PC-3 (cell line): ENCODE results near the gene SYVN1. TPM values are rescaled to one million over a fixed set of nuclear protein-coding genes. Genes with fewer than 3 reads are reported as not detected.

Experiments
- ATAC-seq: fragments of 200-7000 bp; cut with Tn5 transposase; 2 replicates; pipeline ENCODE4 v1.9.1; 2020; ENCODE audit warnings: mild to moderate bottlenecking, moderate library complexity
- BruUV-seq: library from RNA; stranded (reverse); fragments of 400-500 nt; replicated peaks from 2 replicates; lab custom pipeline; 2021; lab: Mats Ljungman, UMichigan
- CTCF ChIA-PET: fragments of 300-600 bp; sonication (Branson Sonifier 250); formaldehyde crosslinking; loops from one replicate; lab custom pipeline; 2022; ENCODE audit warnings: antibody characterized with exemption; lab: Charles Lee
- POLR2A ChIA-PET: fragments of 300-600 bp; sonication (Branson Sonifier 250); formaldehyde crosslinking; loops from one replicate; lab custom pipeline; 2022; ENCODE audit warnings: antibody characterized with exemption; ENCODE audit not compliant: unreplicated experiment; lab: Charles Lee
- DNase-seq: peaks from one replicate; pipeline ENCODE4 v3.0.0-alpha.2; 2015
- H2AFZ ChIP-seq: fragments of 300-600 bp; sonication (generic); 2 replicates; pipeline ENCODE4 v1.6.0; 2016; ENCODE audit warnings: antibody characterized with exemption, low read length
- H3F3A ChIP-seq: fragments of 300-600 bp; sonication (generic); one replicate; pipeline ENCODE4 v1.6.0; 2017; ENCODE audit warnings: antibody characterized with exemption, low read length, control low read depth, mild to moderate bottlenecking; ENCODE audit not compliant: unreplicated experiment
- H3K27ac ChIP-seq: fragments of 300-600 bp; sonication (generic); 2 replicates; pipeline ENCODE4 v1.5.1; 2016; ENCODE audit warnings: mild to moderate bottlenecking, low read length
- H3K27me3 ChIP-seq: fragments of 300-600 bp; sonication (generic); 2 replicates; pipeline ENCODE4 v1.6.1; 2016; ENCODE audit warnings: low read length, mixed read lengths
- H3K36me3 ChIP-seq: fragments of 300-600 bp; sonication (generic); 2 replicates; pipeline ENCODE4 v1.6.1; 2016; ENCODE audit warnings: low read depth, mixed run types, low read length, mixed read lengths
- H3K4me1 ChIP-seq: fragments of 300-600 bp; sonication (generic); 2 replicates; pipeline ENCODE4 v1.5.1; 2016; ENCODE audit warnings: low read length; ENCODE audit not compliant: insufficient read depth
- H3K4me2 ChIP-seq: fragments of 300-600 bp; sonication (generic); 2 replicates; pipeline ENCODE4 v1.6.0; 2016; ENCODE audit warnings: low read length
- H3K4me3 ChIP-seq: fragments of 300-600 bp; sonication (generic); 2 replicates; pipeline ENCODE4 v1.5.1; 2016; ENCODE audit warnings: mild to moderate bottlenecking, low read length, mixed read lengths
- H3K79me2 ChIP-seq: fragments of 300-600 bp; sonication (generic); 2 replicates; pipeline ENCODE4 v1.6.1; 2017; ENCODE audit warnings: low read length, mixed read lengths
- H3K9ac ChIP-seq: fragments of 300-600 bp; sonication (generic); 2 replicates; pipeline ENCODE4 v1.6.0; 2016; ENCODE audit warnings: mild to moderate bottlenecking, low read length
- H3K9me2 ChIP-seq: fragments of 300-600 bp; sonication (generic); replicated peaks from 2 replicates; pipeline ENCODE4 v1.6.1; 2016; ENCODE audit warnings: mixed run types, low read length, mixed read lengths
- H3K9me3 ChIP-seq: fragments of 300-600 bp; sonication (generic); 2 replicates; pipeline ENCODE4 v1.6.1; 2016; ENCODE audit warnings: low read length, mixed read lengths
- H4K20me1 ChIP-seq: fragments of 300-600 bp; sonication (generic); 2 replicates; pipeline ENCODE4 v1.6.1; 2016; ENCODE audit warnings: low read length, mixed read lengths
- EZH2 ChIP-seq: fragments of 300-600 bp; sonication (generic); IDR thresholded peaks from one replicate; pipeline ENCODE4 v1.6.1; 2017; ENCODE audit warnings: antibody characterized with exemption, mild to moderate bottlenecking, low read length; ENCODE audit not compliant: unreplicated experiment
- EZH2phosphoT487 ChIP-seq: fragments of 300-600 bp; sonication (generic); IDR thresholded peaks from 2 replicates; pipeline ENCODE4 v1.6.1; 2018; ENCODE audit warnings: mild to moderate bottlenecking, antibody characterized with exemption, low read length, borderline replicate concordance
- intact Hi-C: fragments of 100-400 bp; cut with micrococcal nuclease; formaldehyde crosslinking; loops from 2 replicates; pipeline ENCODE4 v1.9.0; 2023
- total RNA-seq: library from RNA; depleted of rRNA; stranded (reverse); fragments of >200 nt; gene quantifications from 2 replicates; pipeline ENCODE4 v1.2.3, GENCODE V29; 2014
- TF ChIP-seq, protein P1 (sequence below): fragments of 300-600 bp; sonication (generic); conservative IDR thresholded peaks from 2 replicates; pipeline ENCODE4 v1.5.1; 2017; ENCODE audit warnings: antibody characterized with exemption, low read depth, mild to moderate bottlenecking, low read length

Gene SYVN1
- total RNA-seq, 1 experiment from 2014 or later = 22.3 TPM

DNA sequence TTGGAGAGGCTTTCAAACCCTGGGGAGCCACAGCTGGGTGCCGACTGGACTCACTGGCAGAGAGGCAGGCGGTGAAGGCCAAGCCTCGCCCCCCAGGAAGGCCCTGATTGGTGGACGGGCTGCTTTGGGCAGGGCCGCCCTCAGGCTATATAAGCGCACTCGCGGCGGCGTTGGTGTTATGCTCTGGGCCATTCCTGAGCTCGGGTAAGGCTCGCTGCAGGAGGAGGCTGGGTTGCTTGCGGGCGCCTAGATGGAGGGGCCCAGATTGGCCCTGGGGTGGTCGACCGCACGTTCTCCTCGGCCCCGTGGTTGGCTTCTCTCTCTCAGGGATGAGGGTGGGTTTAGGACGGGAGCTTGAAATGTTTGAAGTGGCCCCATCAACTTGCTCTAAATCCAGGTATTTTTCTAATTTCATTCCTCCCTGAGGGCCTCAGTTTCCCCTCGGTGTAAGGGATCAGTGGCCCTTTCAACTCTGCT lies 35.8 kb upstream of the SYVN1 start, which contains the start of gene SPDYC:
Gene SPDYC (plus strand): TSS at position 176 of the 477 bp plus-strand sequence. CDS start 1,125 bp downstream, outside the sequence.
- H3K9me3 ChIP-seq = no peaks in the 10 kb centered on the region
- H3K9ac ChIP-seq = no peak within 1 kb of the TSS
- no peak within 1 kb of the TSS for H3K4me2 ChIP-seq
- ChIA-PET POLR2A (no interaction called here), CTCF (no interaction called here)
- H3K36me3 ChIP-seq = no peaks in the 10 kb centered on the region
- no peaks in the 10 kb centered on the region for H3K9me2 ChIP-seq
- BruUV-seq = no TSS peak
- peaks cover 13% of the 10 kb centered on the region; the same call in 1 of the 2 replicates for H3K4me1 ChIP-seq
- no peak within 1 kb of the TSS for H3K4me3 ChIP-seq
- H2AFZ ChIP-seq = peak within 1 kb of the TSS; percentile 68
- H4K20me1 ChIP-seq = no peaks in the 10 kb centered on the region
- no peak for TF ChIP-seq EZH2
- TF ChIP-seq, protein P1, sequence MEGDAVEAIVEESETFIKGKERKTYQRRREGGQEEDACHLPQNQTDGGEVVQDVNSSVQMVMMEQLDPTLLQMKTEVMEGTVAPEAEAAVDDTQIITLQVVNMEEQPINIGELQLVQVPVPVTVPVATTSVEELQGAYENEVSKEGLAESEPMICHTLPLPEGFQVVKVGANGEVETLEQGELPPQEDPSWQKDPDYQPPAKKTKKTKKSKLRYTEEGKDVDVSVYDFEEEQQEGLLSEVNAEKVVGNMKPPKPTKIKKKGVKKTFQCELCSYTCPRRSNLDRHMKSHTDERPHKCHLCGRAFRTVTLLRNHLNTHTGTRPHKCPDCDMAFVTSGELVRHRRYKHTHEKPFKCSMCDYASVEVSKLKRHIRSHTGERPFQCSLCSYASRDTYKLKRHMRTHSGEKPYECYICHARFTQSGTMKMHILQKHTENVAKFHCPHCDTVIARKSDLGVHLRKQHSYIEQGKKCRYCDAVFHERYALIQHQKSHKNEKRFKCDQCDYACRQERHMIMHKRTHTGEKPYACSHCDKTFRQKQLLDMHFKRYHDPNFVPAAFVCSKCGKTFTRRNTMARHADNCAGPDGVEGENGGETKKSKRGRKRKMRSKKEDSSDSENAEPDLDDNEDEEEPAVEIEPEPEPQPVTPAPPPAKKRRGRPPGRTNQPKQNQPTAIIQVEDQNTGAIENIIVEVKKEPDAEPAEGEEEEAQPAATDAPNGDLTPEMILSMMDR = no peak
- DNase-seq (no peak), ATAC-seq (no peak)
- H3K27ac ChIP-seq = no peak within 1 kb of the TSS
- H3K27me3 ChIP-seq = no peaks in the 10 kb centered on the region
- no peaks in the 10 kb centered on the region for H3F3A ChIP-seq
- no peaks in the 10 kb centered on the region for H3K79me2 ChIP-seq
- intact Hi-C loops = no loop called here

DNA sequence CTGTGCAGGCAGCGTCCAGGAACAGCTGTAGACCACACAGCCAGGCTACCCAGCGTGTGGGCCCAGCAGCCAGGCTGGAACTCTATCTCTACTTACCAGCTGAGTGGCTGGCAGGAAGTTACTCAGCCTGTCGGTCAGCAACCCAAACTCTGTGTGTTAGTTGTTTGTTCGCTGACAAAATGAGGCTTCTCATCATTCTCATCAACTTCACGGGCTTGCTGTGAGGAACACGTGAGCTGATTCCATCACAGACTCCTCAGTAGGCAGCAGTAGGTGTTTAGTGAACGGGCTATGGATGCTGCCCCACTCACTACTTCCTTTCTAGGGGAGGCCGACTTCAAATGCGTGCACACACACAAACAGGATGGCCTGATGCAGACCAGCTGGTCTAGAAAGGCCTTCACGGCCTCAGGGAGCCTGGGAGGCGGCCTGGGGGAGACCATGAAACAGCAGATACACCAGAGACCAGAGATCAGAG lies 34.9 kb upstream of the SYVN1 start:
- intact Hi-C loops = no loop called here
- no peaks in the 10 kb centered on the region for H3K9me3 ChIP-seq
- no peaks in the 10 kb centered on the region for H3F3A ChIP-seq
- H3K4me2 ChIP-seq = no peak overlapping the region
- peak overlapping the region; percentile 68 for H2AFZ ChIP-seq
- H3K9ac ChIP-seq = no peak overlapping the region
- TF ChIP-seq EZH2 (no peak), EZH2phosphoT487 (no peak)
- TF ChIP-seq, protein P1 = no peak
- ChIA-PET CTCF (interaction anchor here (0.7 kb wide), 1 partner anchor 631 kb away, joined by 3 read pairs; no protein-coding TSS in a partner anchor), POLR2A (interaction anchor here (0.6 kb wide), 1 partner anchor 34 kb away, joined by 3 read pairs; no protein-coding TSS in a partner anchor)
- BruUV-seq = no TSS peak
- H3K79me2 ChIP-seq = no peaks in the 10 kb centered on the region
- no peaks in the 10 kb centered on the region for H3K36me3 ChIP-seq
- H3K27ac ChIP-seq = no peak overlapping the region
- peaks cover 13% of the 10 kb centered on the region; the same call in 1 of the 2 replicates for H3K4me1 ChIP-seq
- no peaks in the 10 kb centered on the region for H4K20me1 ChIP-seq
- H3K27me3 ChIP-seq = no peaks in the 10 kb centered on the region
- ATAC-seq = peak; percentile 84
- H3K9me2 ChIP-seq = no peaks in the 10 kb centered on the region
- peak; percentile 32 for DNase-seq
- H3K4me3 ChIP-seq = no peak overlapping the region

DNA sequence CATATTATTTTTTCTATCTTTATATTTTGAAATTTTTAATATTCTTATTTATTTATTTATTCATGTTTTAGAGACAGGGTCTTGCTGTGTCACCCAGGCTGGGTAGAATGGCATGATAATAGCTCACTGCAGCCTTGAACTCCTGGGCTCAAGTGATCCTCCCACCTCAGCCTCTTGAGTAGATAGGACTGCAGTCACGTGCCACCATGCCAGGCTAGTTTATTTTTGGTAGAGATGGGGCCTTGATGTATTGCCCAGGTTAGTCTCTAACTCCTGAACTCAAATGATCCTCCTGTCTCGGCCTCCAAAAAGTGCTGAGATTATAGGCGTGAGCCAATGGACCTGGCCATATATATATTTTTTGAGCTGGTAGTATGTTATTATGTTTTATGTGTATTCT lies 33.3 kb upstream of the SYVN1 start:
- no peaks in the 10 kb centered on the region for H3K27me3 ChIP-seq
- H3K36me3 ChIP-seq = no peaks in the 10 kb centered on the region
- BruUV-seq = no TSS peak
- H3K4me3 ChIP-seq = no peak overlapping the region
- ATAC-seq (no peak), DNase-seq (no peak)
- no peaks in the 10 kb centered on the region for H3K9me3 ChIP-seq
- TF ChIP-seq EZH2phosphoT487 (no peak), EZH2 (no peak)
- TF ChIP-seq, protein P1 = no peak
- no peaks in the 10 kb centered on the region for H3K79me2 ChIP-seq
- no peaks in the 10 kb centered on the region for H4K20me1 ChIP-seq
- intact Hi-C loops = no loop called here
- peaks cover 13% of the 10 kb centered on the region; the same call in 1 of the 2 replicates for H3K4me1 ChIP-seq
- CTCF ChIA-PET = interaction anchor here (0.6 kb wide), 1 partner anchor 108 kb away, joined by 10 read pairs; no protein-coding TSS in a partner anchor
- H2AFZ ChIP-seq = no peak overlapping the region
- POLR2A ChIA-PET = no interaction called here
- no peaks in the 10 kb centered on the region for H3K9me2 ChIP-seq
- no peak overlapping the region for H3K4me2 ChIP-seq
- no peak overlapping the region for H3K9ac ChIP-seq
- H3K27ac ChIP-seq = no peak overlapping the region
- no peaks in the 10 kb centered on the region for H3F3A ChIP-seq
